ENCODE results near the gene RAB18. TPM values are rescaled to one million over a fixed set of nuclear protein-coding genes. Genes with fewer than 3 reads are reported as not detected.
A peak's percentile ranks its signal among the peaks of the same experiment; 100 is the strongest.
"Not testable (repeated sequence)": the region's sequence is repeated elsewhere in the genome, so short reads cannot be mapped to it uniquely, and the experiment has no call there.

RAB18 gene
- polyA plus RNA-seq (ENCODE audit: insufficient read depth in 1 of 5, insufficient read length in 5 of 5, low replicate concordance in 1 of 5), result 100 to 1,000 TPM in 3 of 5 donors, 10 to 100 TPM in 2; 82.7 to 118 (median 112) TPM
- long read RNA-seq, donor 1, full-length matches to known transcripts, result 31 of 47 reads
- long read RNA-seq, donor 1, partial matches to known transcripts, result 16 of 47 reads
- long read RNA-seq, donor 1, other reads (novel, unspliced or antisense), result 0 of 47 reads
- long read RNA-seq, donor 2, full-length matches to known transcripts, result 22 of 27 reads
- long read RNA-seq, donor 2, partial matches to known transcripts, result 5 of 27 reads
- long read RNA-seq, donor 2, other reads (novel, unspliced or antisense), result 0 of 27 reads
- long read RNA-seq, donor 3, full-length matches to known transcripts, result 22 of 22 reads
- long read RNA-seq, donor 3, partial matches to known transcripts, result 0 of 22 reads
- long read RNA-seq, donor 3, other reads (novel, unspliced or antisense), result 0 of 22 reads
- long read RNA-seq, donor 4, full-length matches to known transcripts, result 9 of 17 reads
- long read RNA-seq, donor 4, partial matches to known transcripts, result 8 of 17 reads
- long read RNA-seq, donor 4, other reads (novel, unspliced or antisense), result 0 of 17 reads
- long read RNA-seq, donor 5, full-length matches to known transcripts, result 29 of 41 reads
- long read RNA-seq, donor 5, partial matches to known transcripts, result 12 of 41 reads
- long read RNA-seq, donor 5, other reads (novel, unspliced or antisense), result 0 of 41 reads
- long read RNA-seq, donor 6, full-length matches to known transcripts, result 37 of 54 reads
- long read RNA-seq, donor 6, partial matches to known transcripts, result 17 of 54 reads
- long read RNA-seq, donor 6, other reads (novel, unspliced or antisense), result 0 of 54 reads
- long read RNA-seq, donor 7, full-length matches to known transcripts, result 29 of 45 reads
- long read RNA-seq, donor 7, partial matches to known transcripts, result 16 of 45 reads
- long read RNA-seq, donor 7, other reads (novel, unspliced or antisense), result 0 of 45 reads
- long read RNA-seq, donor 8, full-length matches to known transcripts, result 13 of 13 reads
- long read RNA-seq, donor 8, partial matches to known transcripts, result 0 of 13 reads
- long read RNA-seq, donor 8, other reads (novel, unspliced or antisense), result 0 of 13 reads

- DNase-seq, result peak; percentile 98
Measured at GRCh38 chr10:27504007-27504807, at the start of gene RAB18. Gene RAB18, plus strand, starts transcription at chr10:27504304. Its CDS starts 66 bp downstream, at chr10:27504370.

- no peak for DNase-seq
Measured at GRCh38 chr10:27454837-27455236, 49.3 kb upstream of the RAB18 start.

- DNase-seq, result no peak
Measured at GRCh38 chr10:27457261-27457945, 46.7 kb upstream of the RAB18 start.

GRCh38 chr10:27457966-27458365, 46.1 kb upstream of the RAB18 start:
- DNase-seq, result no peak

DNA sequence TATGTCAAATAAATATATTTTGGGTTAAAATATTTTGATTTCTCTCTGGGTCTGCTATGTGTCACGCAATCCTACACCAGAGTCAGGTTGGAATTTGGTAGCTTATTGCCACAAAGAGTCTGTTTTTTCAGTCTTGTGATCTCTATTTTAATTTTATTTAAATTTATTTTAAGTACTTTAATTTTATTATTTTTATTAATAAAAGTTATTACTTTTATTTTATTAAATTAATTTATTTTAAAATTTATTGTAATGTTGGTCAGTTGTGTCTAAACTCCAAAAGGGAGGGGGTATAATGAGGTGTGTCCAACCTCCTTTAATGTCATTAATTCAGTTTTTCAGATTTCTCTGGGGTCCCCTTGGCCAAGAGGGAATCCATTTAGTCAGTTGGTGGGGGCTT, 42.8 kb upstream of the RAB18 start:
- DNase-seq, result no peak

- DNase-seq, result no peak
Measured at GRCh38 chr10:27463961-27464360, 40.1 kb upstream of the RAB18 start.

DNA sequence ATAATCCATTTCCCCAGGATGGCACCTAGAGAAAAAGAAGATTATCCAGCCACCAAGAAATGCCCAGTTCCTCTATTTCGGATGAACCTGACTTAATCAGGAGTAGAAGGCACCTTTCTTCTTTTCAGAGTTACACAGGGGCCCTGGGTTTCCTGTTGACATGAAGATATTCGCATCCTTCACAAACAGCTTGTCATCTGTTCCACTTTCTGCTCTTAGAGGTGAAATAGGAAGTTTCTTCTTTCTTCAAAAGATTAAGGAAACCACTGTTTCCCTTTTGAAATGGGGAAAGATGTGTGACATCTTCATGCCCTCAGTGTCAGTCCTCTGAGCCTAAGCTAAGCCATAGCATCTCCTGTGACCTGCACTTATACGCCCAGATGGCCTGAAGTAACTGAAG, 39.1 kb upstream of the RAB18 start:
- no peak for DNase-seq

DNA sequence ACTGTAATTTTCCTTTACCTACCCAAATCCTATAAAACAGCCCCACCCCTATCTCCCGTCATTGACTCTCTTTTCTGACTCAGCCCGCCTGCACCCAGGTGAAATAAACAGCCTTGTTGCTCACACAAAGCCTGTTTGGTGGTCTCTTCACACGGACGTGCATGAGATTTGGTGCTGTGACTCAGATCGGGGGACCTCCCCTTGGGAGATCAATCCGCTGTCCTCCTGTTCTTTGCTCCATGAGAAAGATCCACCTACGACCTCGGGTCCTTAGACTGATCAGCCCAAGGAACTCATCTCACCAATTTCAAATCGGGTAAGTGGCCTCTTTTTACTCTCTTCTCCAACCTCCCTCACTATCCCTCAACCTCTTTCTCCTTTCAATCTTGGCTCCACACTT, 38.5 kb upstream of the RAB18 start:
- not testable (repeated sequence) for DNase-seq

DNA sequence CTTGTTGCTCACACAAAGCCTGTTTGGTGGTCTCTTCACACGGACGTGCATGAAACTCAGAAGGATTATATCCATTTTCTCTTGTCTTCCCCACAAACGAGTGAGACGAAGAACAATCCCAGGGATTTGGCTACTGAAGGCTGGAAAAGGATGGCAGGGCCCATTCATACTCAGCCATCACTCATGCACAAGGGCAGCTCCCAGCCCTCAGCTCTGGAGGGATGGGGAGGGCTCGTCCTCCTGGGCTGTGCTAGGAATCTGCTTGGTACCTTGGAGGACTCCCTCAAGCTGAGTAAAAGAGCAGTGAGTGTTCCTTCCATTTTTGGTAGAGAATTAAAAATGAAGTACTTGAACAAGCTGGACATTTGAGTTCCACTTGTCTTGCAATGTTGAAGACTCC, 33.2 kb upstream of the RAB18 start:
- no peak for DNase-seq

DNA sequence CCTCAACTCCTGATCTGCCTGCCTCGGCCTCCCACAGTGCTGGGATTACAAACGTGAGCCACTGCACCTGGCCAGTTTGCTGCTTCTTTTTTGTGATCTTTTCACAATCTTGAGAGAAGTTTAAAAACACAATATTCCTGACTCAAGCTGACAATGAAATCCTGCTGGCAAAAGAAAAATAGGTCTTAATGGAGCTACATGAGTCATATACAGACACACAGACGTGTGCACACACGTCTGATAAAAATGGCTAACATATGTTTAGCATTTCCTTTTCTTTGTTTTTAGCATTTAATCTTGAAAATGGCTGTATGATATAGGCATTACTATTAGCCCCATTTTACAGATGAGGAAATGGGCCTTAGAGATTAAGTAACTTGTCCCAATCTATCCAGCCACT, 29.4 kb upstream of the RAB18 start:
- DNase-seq, result no peak

DNA sequence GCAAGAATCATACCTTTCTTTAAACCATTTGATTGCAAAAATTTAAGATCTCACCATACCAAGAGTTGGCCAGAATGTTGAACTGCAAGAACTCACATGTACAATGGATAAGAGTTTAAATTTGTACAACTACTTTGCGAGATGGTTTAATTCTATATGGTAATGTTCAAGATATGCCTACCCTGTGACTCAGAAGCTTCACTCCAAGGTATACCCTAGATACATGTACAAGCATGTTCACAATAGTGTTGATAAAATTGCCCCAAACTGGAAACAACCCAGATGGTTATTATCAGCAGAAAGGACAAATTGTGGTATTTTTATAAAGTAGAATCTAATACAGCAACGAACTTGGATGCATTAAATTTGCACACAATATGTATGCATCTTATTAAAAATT, 25.1 kb upstream of the RAB18 start:
- DNase-seq, result no peak

DNA sequence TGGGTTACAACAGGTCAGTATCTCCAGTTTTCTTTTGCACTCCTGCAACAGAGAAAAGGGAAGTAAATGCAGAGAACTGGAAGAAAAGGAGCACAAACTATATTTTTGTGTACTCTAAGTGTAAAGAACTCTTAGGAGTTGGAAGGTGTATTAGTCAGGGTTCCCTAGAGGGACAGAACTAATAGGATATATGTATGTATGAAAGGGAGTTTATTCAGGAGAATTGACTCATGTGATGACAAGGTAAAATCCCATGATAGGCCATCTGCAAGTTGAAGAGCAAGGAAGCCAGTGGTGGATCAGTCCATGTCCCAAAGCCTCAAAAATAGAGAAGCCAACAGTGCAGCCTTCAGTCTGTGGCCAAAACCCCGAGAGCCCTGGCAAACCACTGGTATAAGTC, 22.6 kb upstream of the RAB18 start:
- no peak for DNase-seq

DNA sequence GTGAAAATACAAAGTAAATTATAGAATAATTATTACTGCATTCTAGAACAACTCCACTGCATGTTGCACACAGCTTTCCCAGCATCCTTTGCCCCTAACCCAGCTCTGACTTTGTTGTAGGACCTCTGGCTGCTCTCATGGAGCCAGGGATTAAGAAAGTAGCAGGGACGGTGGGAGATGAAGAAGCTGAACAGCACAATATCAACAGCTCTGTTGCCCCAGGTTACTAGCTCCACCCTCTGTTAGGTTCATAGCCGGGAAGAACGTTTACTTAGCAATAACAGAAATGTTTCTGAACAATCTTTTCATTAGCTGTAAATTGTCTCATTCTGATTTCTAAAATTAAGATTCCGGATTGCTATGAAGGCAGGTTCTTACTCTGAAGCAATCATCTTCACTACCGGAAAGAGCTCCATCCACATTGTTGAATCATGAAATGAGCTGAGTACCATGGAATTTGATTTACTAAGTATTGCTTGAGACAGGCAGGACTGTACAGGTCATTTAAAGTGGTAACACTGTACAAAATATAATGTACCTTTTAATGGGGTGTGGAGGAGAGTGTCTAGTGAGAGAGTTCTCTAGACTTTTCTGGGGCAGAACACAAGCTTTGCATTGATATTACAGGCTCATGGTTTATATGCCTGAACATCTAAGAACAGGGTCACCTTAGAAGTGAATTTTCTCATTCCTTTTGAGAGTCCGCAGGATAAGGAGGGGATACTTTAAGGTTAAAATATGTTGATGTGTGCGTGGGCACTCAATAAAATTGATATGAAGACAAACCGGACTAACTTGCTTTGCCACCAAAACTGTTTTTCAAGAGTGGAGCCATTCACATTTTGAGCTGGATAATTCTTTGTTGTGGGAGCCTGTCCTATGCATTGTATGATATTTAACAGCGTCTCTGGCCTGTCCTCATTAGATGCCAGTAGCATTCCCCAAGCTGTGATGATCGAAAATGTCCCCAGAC, 20.8 kb upstream of the RAB18 start:
- DNase-seq, result peak in 1 of 2 donors; percentile 22

GRCh38 chr10:27485368-27485767, 18.7 kb upstream of the RAB18 start:
- no peak for DNase-seq

DNA sequence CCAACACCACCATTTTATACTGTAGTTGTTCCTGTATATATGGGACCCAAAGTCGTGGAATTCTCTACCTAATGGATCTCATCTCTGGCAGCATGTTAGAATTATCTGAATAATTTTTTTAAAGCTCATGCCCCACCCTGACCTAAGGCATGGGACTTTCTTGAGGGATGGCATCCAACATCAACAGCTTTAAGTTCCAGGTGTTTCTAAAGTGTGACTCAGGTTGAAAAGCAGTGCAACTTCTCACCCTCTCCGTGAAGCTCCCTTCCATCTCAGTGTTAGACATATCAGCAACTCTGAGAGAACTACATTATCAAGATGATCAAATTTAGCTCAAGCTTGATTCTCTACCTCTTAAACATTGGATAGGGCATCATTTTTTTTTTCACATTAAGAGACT, 18.1 kb upstream of the RAB18 start:
- DNase-seq, result no peak

DNA sequence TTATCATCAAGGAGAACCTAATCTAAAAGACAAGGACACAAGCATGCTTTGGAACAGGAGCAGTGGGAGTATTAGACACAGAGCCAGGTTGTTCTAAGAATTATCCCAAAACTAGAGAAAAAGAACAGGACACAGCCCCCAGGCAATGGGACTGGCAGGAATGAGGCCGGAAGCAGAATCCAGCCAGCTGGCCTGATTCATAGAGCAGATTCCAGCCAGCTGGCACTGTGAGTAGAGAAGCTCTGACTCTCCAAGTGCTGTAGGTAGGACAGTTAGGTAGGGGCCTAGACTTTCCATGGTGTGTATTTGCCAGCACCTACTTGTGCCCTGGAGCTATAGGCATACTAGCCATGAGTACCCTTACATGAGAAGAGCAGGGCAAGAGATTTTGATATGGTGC, 13.3 kb upstream of the RAB18 start:
- no peak for DNase-seq

DNA sequence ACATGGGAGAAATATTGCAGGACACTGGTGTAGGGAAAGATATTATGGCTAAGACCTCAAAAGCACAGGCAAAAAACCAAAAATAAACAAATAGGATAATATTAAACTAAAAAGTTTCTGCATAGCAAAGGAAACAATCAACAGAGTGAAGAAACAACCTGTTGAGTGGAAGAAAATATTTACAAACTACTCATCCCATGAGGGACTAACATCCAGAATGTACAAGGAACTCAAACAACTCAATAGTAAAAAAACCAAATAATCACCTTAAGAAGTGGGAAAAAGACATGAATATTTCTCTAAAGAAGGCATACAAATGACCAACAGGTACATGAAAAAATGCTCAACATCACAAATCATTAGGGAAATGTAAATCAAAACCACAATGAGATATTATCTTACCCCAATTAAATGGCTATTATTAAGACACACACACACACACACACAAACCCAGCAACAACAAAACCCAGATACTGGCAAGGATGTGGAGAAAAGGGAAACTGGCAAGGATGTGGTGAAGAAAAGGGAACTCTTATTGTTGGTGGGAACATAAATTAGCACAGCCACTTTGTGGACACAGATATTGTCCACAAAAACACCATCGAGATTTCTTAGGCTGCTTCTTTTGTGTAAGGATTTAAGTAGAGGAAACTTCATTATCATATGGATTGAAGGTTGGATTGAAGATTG, 9.8 kb upstream of the RAB18 start:
- DNase-seq, result no peak

GRCh38 chr10:27496137-27496536, 8.0 kb upstream of the RAB18 start:
- no peak for DNase-seq

DNA sequence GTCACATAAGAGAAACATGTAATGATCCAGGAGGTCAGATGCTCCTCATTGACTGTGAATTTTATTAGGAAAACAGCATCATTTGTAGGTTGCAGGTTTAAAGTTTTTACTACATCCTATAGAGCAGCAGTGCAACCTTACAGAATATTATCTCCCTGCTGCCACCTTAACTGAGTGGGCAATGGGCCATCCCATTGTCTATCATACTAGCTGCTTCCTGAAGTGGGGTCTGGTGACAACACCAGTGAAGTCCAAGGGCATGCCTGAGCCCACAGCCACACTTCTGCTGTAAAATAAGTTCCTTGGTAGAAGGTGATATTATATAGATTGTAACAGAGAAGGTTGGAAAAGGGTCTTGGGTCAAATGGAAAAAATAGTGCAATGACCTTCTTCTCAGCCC, 4.0 kb upstream of the RAB18 start:
- DNase-seq, result no peak

All from right lung (tissue), 10 donors.